Measurements from ENCODE around the gene TOX4. TPM values are rescaled to one million over a fixed set of nuclear protein-coding genes. Genes with fewer than 3 reads are reported as not detected.

TOX4 gene
- total RNA-seq, 1 donor from 2014 or later, result 59.7 TPM

DNA sequence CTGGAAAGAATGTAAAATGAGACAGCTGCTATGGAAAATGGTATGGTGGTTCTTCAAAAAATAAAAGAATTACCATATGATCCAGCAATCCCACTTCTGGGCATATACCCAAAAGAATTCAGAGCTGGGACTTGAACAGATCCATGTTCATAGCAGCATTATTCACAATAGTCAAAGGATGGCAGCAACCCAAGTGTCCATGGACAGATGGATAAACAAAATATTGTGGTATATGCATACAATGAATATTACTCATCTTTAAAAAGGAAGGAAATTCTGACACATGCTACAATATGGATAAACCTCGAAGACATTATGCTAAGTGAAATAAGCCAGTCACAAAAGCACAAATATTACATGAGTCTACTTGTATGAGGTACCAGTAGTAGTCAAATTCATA is 9.4 kb upstream of the TOX4 start:
- TF ChIP-seq, protein P1, sequence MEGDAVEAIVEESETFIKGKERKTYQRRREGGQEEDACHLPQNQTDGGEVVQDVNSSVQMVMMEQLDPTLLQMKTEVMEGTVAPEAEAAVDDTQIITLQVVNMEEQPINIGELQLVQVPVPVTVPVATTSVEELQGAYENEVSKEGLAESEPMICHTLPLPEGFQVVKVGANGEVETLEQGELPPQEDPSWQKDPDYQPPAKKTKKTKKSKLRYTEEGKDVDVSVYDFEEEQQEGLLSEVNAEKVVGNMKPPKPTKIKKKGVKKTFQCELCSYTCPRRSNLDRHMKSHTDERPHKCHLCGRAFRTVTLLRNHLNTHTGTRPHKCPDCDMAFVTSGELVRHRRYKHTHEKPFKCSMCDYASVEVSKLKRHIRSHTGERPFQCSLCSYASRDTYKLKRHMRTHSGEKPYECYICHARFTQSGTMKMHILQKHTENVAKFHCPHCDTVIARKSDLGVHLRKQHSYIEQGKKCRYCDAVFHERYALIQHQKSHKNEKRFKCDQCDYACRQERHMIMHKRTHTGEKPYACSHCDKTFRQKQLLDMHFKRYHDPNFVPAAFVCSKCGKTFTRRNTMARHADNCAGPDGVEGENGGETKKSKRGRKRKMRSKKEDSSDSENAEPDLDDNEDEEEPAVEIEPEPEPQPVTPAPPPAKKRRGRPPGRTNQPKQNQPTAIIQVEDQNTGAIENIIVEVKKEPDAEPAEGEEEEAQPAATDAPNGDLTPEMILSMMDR (conservative IDR thresholded peaks at IDR 0.05), result no peak
- H3K27ac Mint-ChIP-seq (ENCODE audit: unreplicated experiment), result no peak overlapping the region
- H3K4me3 Mint-ChIP-seq, result no peak overlapping the region
- no peak for DNase-seq (ENCODE audit: low read depth, low spot score)
- no peaks in the 10 kb centered on the region for H3K36me3 Mint-ChIP-seq (ENCODE audit: low read depth)
- H3K27me3 Mint-ChIP-seq (ENCODE audit: low read depth), result no peaks in the 10 kb centered on the region
- no peaks in the 10 kb centered on the region for H3K9me3 Mint-ChIP-seq
- H3K4me1 Mint-ChIP-seq, result no peaks in the 10 kb centered on the region

DNA sequence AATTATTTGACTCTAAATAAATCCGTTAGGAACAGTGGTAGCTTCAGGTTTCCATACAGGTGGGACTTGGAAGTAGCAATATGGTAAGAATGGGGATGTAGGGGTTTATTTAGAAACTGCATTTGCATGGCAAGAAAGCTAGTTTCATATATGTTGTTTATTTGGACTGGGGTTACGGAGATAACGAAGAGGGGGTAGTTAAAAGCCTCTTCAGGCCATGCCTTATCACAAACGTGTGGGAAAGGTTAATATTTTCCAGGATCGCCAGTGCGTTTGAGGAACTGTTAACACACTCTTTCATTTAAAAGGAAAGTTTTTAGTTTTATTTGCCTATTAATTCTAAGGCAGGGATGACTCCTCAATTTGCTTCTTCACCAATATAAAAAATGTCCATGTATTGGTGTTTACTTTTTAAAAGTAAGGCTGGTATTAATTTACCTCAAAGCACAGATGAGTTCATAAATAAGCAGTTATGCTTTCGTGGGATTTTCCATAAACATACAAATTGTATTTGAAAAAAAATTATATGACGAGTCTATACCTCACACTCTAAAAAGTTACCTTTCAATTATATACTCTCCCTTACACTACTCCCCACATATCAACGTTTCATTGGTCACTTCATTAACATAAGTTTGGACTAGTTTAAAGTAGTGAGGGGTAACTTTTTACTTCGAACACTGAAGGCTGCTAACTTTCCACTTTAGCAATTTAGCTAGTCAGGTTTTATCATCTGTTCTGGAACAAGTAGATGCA is 1.1 kb upstream of the TOX4 start:
- peaks cover 2% of the 10 kb centered on the region for H3K36me3 Mint-ChIP-seq (ENCODE audit: low read depth)
- TF ChIP-seq, protein P1 (conservative IDR thresholded peaks at IDR 0.05), result no peak
- peak overlapping the region; percentile 67 for H3K27ac Mint-ChIP-seq (ENCODE audit: unreplicated experiment)
- no peaks in the 10 kb centered on the region for H3K27me3 Mint-ChIP-seq (ENCODE audit: low read depth)
- H3K4me3 Mint-ChIP-seq, result peak overlapping the region; percentile 98
- no peaks in the 10 kb centered on the region for H3K9me3 Mint-ChIP-seq
- DNase-seq (ENCODE audit: low read depth, low spot score), result no peak
- peaks cover 29% of the 10 kb centered on the region for H3K4me1 Mint-ChIP-seq

DNA sequence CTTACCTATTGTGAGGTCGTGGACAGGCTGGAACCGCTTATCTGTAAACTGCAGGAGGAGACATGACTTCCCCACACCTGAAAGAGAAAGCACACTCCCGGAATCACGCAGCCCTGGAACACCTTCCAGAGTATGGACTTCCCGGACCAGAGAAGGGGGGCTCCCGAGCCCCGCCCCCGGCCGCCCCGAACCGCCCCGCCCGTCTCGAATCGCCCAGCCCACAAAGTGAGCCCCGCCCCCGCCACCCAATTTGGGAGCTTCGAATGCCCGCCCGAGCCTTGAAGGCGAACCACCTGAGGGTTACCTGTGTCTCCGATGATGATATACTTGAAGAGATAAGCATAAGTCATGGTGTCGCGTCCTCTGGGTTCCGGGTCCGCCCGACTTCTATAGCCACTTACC is 471 bp upstream of the TOX4 start:
- TF ChIP-seq, protein P1 (conservative IDR thresholded peaks at IDR 0.05), result no peak
- Mint-ChIP-seq H3K27ac (ENCODE audit: unreplicated experiment) (peak overlapping the region; percentile 91), H3K27me3 (ENCODE audit: low read depth) (no peaks in the 10 kb centered on the region), H3K4me3 (peak overlapping the region; percentile 98), H3K36me3 (ENCODE audit: low read depth) (peaks cover 2% of the 10 kb centered on the region), H3K4me1 (peaks cover 29% of the 10 kb centered on the region), H3K9me3 (no peaks in the 10 kb centered on the region)
- DNase-seq (ENCODE audit: low read depth, low spot score), result no peak

DNA sequence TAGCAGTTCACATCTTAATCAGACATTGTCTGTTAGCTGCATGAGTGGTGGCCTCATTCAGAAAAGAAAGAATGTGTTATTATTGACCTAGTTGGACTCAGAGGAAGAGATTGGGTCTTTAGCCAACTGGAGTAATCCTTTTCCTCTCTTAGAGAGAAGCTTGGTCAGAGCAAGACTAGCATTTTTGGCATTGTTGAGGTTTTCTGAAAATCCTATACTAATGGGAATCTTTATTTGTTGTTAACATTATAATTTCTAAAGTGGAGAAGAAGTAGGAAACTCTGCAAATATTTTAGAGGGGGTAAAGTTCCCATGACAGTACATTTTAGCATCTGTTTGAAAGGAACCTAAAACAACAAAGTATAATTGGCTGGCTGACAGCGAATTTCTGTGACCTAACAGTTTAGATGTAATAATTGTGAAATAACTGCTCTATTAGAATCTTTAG is 9.7 kb downstream of the TOX4 start:
- H3K4me1 Mint-ChIP-seq, result no peaks in the 10 kb centered on the region

DNA sequence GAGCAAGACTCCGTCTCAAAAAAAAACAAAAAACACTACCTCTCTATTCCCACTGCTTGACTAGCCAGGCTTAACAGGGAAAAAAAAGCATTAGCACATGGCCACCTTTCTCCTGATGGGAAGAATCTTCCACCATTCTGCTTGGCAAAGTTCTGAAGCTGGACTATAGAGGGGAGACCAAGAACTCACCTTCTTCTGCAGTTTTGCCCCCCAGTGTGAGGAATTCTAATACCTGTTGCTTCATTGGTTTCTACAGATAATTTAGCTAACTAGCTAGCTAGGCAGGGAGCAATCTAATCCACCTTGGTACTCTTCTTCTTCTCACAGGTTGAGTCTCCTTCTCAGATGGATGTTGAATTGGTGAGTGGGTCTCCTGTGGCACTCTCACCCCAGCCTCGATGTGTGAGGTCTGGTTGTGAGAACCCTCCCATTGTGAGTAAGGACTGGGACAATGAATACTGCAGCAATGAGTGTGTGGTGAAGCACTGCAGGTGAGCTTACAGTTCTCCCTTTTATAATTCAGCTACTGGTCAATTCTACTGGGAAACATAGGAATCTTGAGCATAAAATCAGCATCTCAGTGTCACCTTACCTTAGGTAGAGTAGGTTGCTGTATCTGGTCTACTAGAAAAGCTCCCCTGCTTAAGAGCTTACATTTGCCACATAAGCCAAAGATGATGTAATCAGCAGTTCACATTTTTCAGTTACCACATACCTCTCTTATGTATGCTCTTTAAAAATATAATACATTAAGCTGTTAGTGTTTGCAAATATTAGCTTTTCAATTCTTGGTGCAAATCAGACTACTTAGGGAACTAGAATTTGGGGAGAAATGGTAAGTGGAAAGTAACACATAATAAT is 18.1 kb downstream of the TOX4 start:
- Mint-ChIP-seq H3K36me3 (ENCODE audit: low read depth) (peaks cover 19% of the 10 kb centered on the region), H3K27ac (ENCODE audit: unreplicated experiment) (no peak overlapping the region)

More for the DNA sequence above, 9.7 kb downstream of the TOX4 start:
- DNase-seq (ENCODE audit: low read depth, low spot score), result no peak
- TF ChIP-seq, protein P1 (conservative IDR thresholded peaks at IDR 0.05), result no peak
- Mint-ChIP-seq H3K27ac (ENCODE audit: unreplicated experiment) (no peak overlapping the region), H3K9me3 (no peaks in the 10 kb centered on the region), H3K36me3 (ENCODE audit: low read depth) (no peaks in the 10 kb centered on the region), H3K27me3 (ENCODE audit: low read depth) (no peaks in the 10 kb centered on the region), H3K4me3 (no peak overlapping the region)

More for the DNA sequence above, 18.1 kb downstream of the TOX4 start:
- Mint-ChIP-seq H3K4me1 (peaks cover 7% of the 10 kb centered on the region), H3K9me3 (no peaks in the 10 kb centered on the region), H3K4me3 (no peak overlapping the region), H3K27me3 (ENCODE audit: low read depth) (no peaks in the 10 kb centered on the region)
- TF ChIP-seq, protein P1 (conservative IDR thresholded peaks at IDR 0.05), result no peak
- no peak for DNase-seq (ENCODE audit: low read depth, low spot score)
